GM10266 (cell line): Measurements from ENCODE around the gene PRXL2B.
A peak's percentile ranks its signal among the peaks of the same experiment; 100 is the strongest.

Experiments used
- DNase-seq: peaks from one replicate; pipeline ENCODE4 v3.0.0; 2012; ENCODE audit errors: extremely low spot score
- CTCF ChIP-seq: IDR thresholded peaks from 2 replicates; pipeline ENCODE4 v1.5.1; 2012; ENCODE audit warnings: mild to moderate bottlenecking, low read depth; ENCODE audit not compliant: control insufficient read depth, insufficient read depth; ENCODE audit errors: missing control alignments

Gene PRXL2B

GRCh38 chr1:2541619-2542245 lies 44.8 kb upstream of the PRXL2B start:
- TF ChIP-seq CTCF: no peak
- no peak for DNase-seq

GRCh38 chr1:2542246-2542915 lies 44.2 kb upstream of the PRXL2B start:
- TF ChIP-seq CTCF: no peak
- DNase-seq: no peak

- TF ChIP-seq CTCF: no peak
- DNase-seq: no peak
Observed at GRCh38 chr1:2543543-2544092, 43.0 kb upstream of the PRXL2B start.

- no peak for DNase-seq
- TF ChIP-seq CTCF: no peak
Observed at GRCh38 chr1:2544093-2544874, 42.3 kb upstream of the PRXL2B start.

GRCh38 chr1:2544875-2545640 lies 41.5 kb upstream of the PRXL2B start:
- no peak for TF ChIP-seq CTCF
- no peak for DNase-seq

GRCh38 chr1:2545754-2546514 lies 40.6 kb upstream of the PRXL2B start:
- peak; percentile 98 for DNase-seq
- no peak for TF ChIP-seq CTCF
